ENCODE data around the gene TPPP3. TPM values are rescaled to one million over a fixed set of nuclear protein-coding genes. Genes with fewer than 3 reads are reported as not detected.
A peak's percentile ranks its signal among the peaks of the same experiment; 100 is the strongest.
"Not testable (repeated sequence)": the region's sequence is repeated elsewhere in the genome, so short reads cannot be mapped to it uniquely, and the experiment has no call there.

Gene TPPP3
- total RNA-seq, 6 donors from 2014 or later, result 40.0 to 167 (median 112) TPM

- H3K36me3 ChIP-seq, result no peaks in the 10 kb centered on the region
- H3K27me3 ChIP-seq, result no peaks in the 10 kb centered on the region
- TF ChIP-seq CTCF (IDR thresholded peaks at IDR 0.05) (no peak), POLR2A (IDR thresholded peaks at IDR 0.05) (no peak), EP300 (IDR thresholded peaks at IDR 0.05) (no peak), POLR2AphosphoS5 (IDR thresholded peaks at IDR 0.05) (no peak)
- WGBS, 2 donors, result 88 to 92% methylated on average over 8 of the region's 8 CpGs
- H3K4me3 ChIP-seq, result no peak overlapping the region
- DNase-seq, result no peak
- H3K27ac ChIP-seq, result no peak overlapping the region
- H3K9me3 ChIP-seq, result no peaks in the 10 kb centered on the region
- no peak for ATAC-seq (ENCODE audit: low FRiP score in 2 of 2)
- peaks cover 0 to 4% (median under 1%) of the 10 kb centered on the region in 4 donors for H3K4me1 ChIP-seq
Measured at GRCh38 chr16:67384778-67385510, 8.4 kb downstream of the TPPP3 start.

GRCh38 chr16:67383284-67383683 lies 10.0 kb downstream of the TPPP3 start:
- no peak overlapping the region for H3K4me3 ChIP-seq
- no peaks in the 10 kb centered on the region for H3K4me1 ChIP-seq
- WGBS, 2 donors, result 70 to 84% methylated on average over 3 of the region's 3 CpGs
- no peaks in the 10 kb centered on the region for H3K36me3 ChIP-seq
- no peaks in the 10 kb centered on the region for H3K9me3 ChIP-seq
- H3K27ac ChIP-seq, result no peak overlapping the region
- ATAC-seq (ENCODE audit: low FRiP score in 2 of 2) (no peak), DNase-seq (no peak)
- TF ChIP-seq POLR2AphosphoS5 (IDR thresholded peaks at IDR 0.05), result no peak
- TF ChIP-seq CTCF (IDR thresholded peaks at IDR 0.05), result no peak
- TF ChIP-seq POLR2A (IDR thresholded peaks at IDR 0.05), result no peak
- TF ChIP-seq EP300 (IDR thresholded peaks at IDR 0.05), result no peak
- H3K27me3 ChIP-seq, result no peaks in the 10 kb centered on the region

GRCh38 chr16:67378642-67379041 lies 14.7 kb downstream of the TPPP3 start:
- H3K36me3 ChIP-seq, result no peaks in the 10 kb centered on the region
- H3K27ac ChIP-seq, result no peak overlapping the region
- ATAC-seq (ENCODE audit: low FRiP score in 2 of 2) (no peak), DNase-seq (no peak)
- H3K4me3 ChIP-seq, result no peak overlapping the region
- H3K27me3 ChIP-seq, result no peaks in the 10 kb centered on the region
- no peak for TF ChIP-seq POLR2A (IDR thresholded peaks at IDR 0.05)
- no peak for TF ChIP-seq POLR2AphosphoS5 (IDR thresholded peaks at IDR 0.05)
- TF ChIP-seq CTCF (IDR thresholded peaks at IDR 0.05), result no peak
- no peak for TF ChIP-seq EP300 (IDR thresholded peaks at IDR 0.05)
- H3K4me1 ChIP-seq, result no peaks in the 10 kb centered on the region
- WGBS, 2 donors, result 94 to 95% methylated on average over 1 of the region's 1 CpG
- no peaks in the 10 kb centered on the region for H3K9me3 ChIP-seq

GRCh38 chr16:67376012-67376411 lies 17.3 kb downstream of the TPPP3 start:
- not testable (repeated sequence) for H3K27ac ChIP-seq; H3K9me3 ChIP-seq; DNase-seq; ATAC-seq (ENCODE audit: low FRiP score in 2 of 2); H3K4me1 ChIP-seq; H3K27me3 ChIP-seq; H3K4me3 ChIP-seq; H3K36me3 ChIP-seq
- 91 to 94% methylated on average over 11 of the region's 11 CpGs for WGBS, 2 donors

- ATAC-seq (ENCODE audit: low FRiP score in 2 of 2), result peak in 1 of 2 donors; percentile 73
- no peaks in the 10 kb centered on the region for H3K9me3 ChIP-seq
- DNase-seq, result no peak
- no peak overlapping the region for H3K4me3 ChIP-seq
- no peaks in the 10 kb centered on the region for H3K4me1 ChIP-seq
- H3K36me3 ChIP-seq, result no peaks in the 10 kb centered on the region
- no peak for TF ChIP-seq POLR2AphosphoS5 (IDR thresholded peaks at IDR 0.05)
- TF ChIP-seq CTCF (IDR thresholded peaks at IDR 0.05), result peak in 4 of 6 experiments; percentile 18 to 42 (median 29)
- no peaks in the 10 kb centered on the region for H3K27me3 ChIP-seq
- H3K27ac ChIP-seq, result no peak overlapping the region
Measured at GRCh38 chr16:67372664-67373063, 20.6 kb downstream of the TPPP3 start.
